ENCODE data around the gene STIL.
"Not testable (repeated sequence)": the region's sequence is repeated elsewhere in the genome, so short reads cannot be mapped to it uniquely, and the experiment has no call there.

STIL gene

DNA sequence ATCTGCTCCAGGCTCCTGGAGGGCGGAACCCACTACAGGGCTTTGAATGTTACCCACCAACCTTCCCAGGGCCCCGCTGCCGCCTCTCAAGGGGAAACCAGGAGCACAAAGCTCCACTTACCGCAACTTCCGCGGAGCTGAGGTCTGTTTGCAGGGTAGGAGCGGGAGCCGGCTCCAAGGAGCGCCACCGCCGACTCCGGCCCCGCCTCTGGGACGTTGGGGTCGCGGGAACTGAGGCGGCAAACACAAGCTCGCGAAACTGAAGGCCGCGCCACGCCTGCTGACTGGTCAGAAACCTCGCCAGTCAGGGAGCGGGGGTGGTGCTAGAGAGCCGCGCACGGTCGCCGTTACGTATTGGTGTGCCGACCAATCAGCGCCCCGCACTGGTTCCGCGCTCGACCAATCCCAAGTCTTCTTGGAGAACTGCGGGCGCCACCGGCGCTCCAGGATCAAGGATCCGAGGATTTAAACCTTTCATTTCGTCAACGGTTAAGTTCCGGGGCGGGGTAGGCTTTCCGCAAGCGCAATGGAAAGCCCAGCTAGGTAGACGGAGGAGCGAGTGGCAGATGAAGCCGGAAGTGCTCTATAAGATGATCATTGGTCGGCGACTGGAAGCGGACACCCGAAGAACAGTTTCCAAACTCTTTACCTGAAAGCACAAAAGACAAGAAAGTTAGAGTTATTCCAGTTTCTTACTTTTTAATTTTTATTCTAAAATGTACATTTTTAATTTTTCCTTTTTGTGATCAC, at the start of gene STIL:
TSS of gene STIL (minus strand) at position 233 of the 750 bp plus-strand sequence. CDS start 3,828 bp downstream, outside the sequence.
- no peaks in the 10 kb centered on the region for H3K27me3 Mint-ChIP-seq (ENCODE audit: low read depth, poor library complexity)
- H3K9me3 Mint-ChIP-seq, result peaks cover 5% of the 10 kb centered on the region
- peaks cover 28% of the 10 kb centered on the region for H3K36me3 Mint-ChIP-seq (ENCODE audit: low read depth)
- H3K27ac Mint-ChIP-seq, result peak within 1 kb of the TSS; percentile 100
- H3K4me3 Mint-ChIP-seq, result peak within 1 kb of the TSS; percentile 93
- DNase-seq, result peak; percentile 98
- H3K4me1 Mint-ChIP-seq, result peaks cover 25% of the 10 kb centered on the region
- no peak for TF ChIP-seq CTCF (IDR thresholded peaks at IDR 0.05)

- no peaks in the 10 kb centered on the region for H3K9me3 Mint-ChIP-seq
- no peak overlapping the region for H3K27ac Mint-ChIP-seq
- no peaks in the 10 kb centered on the region for H3K4me1 Mint-ChIP-seq
- TF ChIP-seq CTCF (IDR thresholded peaks at IDR 0.05), result no peak
- H3K27me3 Mint-ChIP-seq (ENCODE audit: low read depth, poor library complexity), result no peaks in the 10 kb centered on the region
- no peak overlapping the region for H3K4me3 Mint-ChIP-seq
- H3K36me3 Mint-ChIP-seq (ENCODE audit: low read depth), result peaks cover 5% of the 10 kb centered on the region
- DNase-seq, result no peak
Measured at GRCh38 chr1:47362828-47363227, 48.9 kb upstream of the STIL start.

- DNase-seq, result no peak
- no peak for TF ChIP-seq CTCF (IDR thresholded peaks at IDR 0.05)
- no peaks in the 10 kb centered on the region for H3K27me3 Mint-ChIP-seq (ENCODE audit: low read depth, poor library complexity)
- H3K9me3 Mint-ChIP-seq, result no peaks in the 10 kb centered on the region
- H3K4me1 Mint-ChIP-seq, result no peaks in the 10 kb centered on the region
- no peak overlapping the region for H3K27ac Mint-ChIP-seq
- H3K36me3 Mint-ChIP-seq (ENCODE audit: low read depth), result peaks cover 5% of the 10 kb centered on the region
- H3K4me3 Mint-ChIP-seq, result no peak overlapping the region
Measured at GRCh38 chr1:47361380-47361779, 47.4 kb upstream of the STIL start.

- DNase-seq, result no peak
- H3K9me3 Mint-ChIP-seq, result no peaks in the 10 kb centered on the region
- H3K27ac Mint-ChIP-seq, result no peak overlapping the region
- peaks cover 5% of the 10 kb centered on the region for H3K4me1 Mint-ChIP-seq
- no peak for TF ChIP-seq CTCF (IDR thresholded peaks at IDR 0.05)
- H3K36me3 Mint-ChIP-seq (ENCODE audit: low read depth), result peaks cover 19% of the 10 kb centered on the region
- no peak overlapping the region for H3K4me3 Mint-ChIP-seq
- no peaks in the 10 kb centered on the region for H3K27me3 Mint-ChIP-seq (ENCODE audit: low read depth, poor library complexity)
Measured at GRCh38 chr1:47351305-47351704, 37.4 kb upstream of the STIL start.

DNA sequence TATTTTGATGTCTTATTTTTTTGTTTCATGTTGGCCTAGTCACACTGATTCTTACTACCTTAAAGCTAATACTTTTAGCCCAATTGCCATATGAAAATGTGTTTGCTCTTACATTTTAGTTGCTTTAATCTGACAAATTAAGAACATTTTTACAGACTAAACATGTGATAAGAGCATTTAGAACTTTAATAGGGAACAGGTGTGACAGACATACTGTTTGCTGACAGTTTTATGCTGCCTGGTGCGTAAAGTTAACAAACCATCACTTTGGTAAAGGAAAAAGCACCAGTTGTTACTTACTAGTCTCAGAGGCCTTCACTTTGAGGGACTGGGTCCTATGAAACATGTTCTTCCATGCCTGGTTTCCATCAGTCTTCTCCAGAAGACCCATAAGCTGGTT, 34.3 kb upstream of the STIL start:
- Mint-ChIP-seq H3K9me3 (no peaks in the 10 kb centered on the region), H3K36me3 (ENCODE audit: low read depth) (peaks cover 37% of the 10 kb centered on the region), H3K27ac (no peak overlapping the region), H3K27me3 (ENCODE audit: low read depth, poor library complexity) (no peaks in the 10 kb centered on the region), H3K4me1 (peaks cover 5% of the 10 kb centered on the region), H3K4me3 (no peak overlapping the region)
- no peak for DNase-seq
- TF ChIP-seq CTCF (IDR thresholded peaks at IDR 0.05), result no peak

DNA sequence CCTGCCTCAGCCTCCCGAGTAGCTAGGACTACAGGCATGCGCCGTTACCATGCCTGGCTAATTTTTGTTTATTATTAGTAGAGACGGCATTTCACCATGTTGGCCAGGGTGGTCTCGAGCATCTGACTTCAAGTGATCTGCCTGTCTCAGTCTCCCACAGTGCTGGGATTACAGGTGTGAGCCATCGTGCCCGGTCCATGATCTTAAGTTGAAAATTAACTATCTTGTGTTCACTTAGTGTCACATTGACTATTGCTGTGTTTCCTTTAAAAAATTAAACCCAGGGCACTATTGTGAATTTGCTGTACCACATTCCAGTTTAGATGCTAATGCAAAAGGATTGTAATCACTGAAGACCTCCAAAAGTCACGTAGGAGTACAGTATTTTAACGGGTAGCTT, 33.8 kb upstream of the STIL start:
- DNase-seq, result no peak
- Mint-ChIP-seq H3K36me3 (ENCODE audit: low read depth) (peaks cover 37% of the 10 kb centered on the region), H3K9me3 (no peaks in the 10 kb centered on the region), H3K27me3 (ENCODE audit: low read depth, poor library complexity) (no peaks in the 10 kb centered on the region), H3K4me1 (peaks cover 5% of the 10 kb centered on the region), H3K4me3 (no peak overlapping the region), H3K27ac (peak overlapping the region; percentile 74)
- no peak for TF ChIP-seq CTCF (IDR thresholded peaks at IDR 0.05)

DNA sequence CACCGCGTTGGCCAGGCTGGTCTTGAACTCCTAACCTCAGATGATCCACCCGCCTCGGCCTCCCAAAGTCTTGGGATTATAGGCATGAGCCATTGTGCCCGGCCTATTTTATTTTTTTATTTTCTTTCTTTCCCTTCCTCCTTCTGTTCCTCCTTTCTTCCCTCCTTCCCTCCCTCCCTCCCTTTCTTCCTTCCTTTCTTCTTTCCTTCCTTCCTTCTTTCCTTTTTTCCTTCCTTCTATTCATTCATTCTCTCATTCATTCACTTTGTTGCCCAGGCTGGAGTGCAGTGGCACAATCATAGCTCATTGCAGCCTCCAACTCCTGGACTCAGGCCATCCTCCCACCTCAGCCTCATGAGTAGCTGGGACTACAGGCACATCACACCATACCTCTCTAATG, 33.0 kb upstream of the STIL start:
- H3K27ac Mint-ChIP-seq; DNase-seq; H3K4me1 Mint-ChIP-seq; H3K9me3 Mint-ChIP-seq; H3K4me3 Mint-ChIP-seq; H3K27me3 Mint-ChIP-seq (ENCODE audit: low read depth, poor library complexity): not testable (repeated sequence)
- peaks cover 37% of the 10 kb centered on the region for H3K36me3 Mint-ChIP-seq (ENCODE audit: low read depth)
